GM15510 (cell line): ENCODE results near the gene MGAT5.

ENCODE experiments used
- POLR2A ChIP-seq: IDR thresholded peaks from 3 replicates; pipeline ENCODE4 v1.6.1; 2011; ENCODE audit warnings: borderline replicate concordance; ENCODE audit not compliant: insufficient read length; ENCODE audit errors: extremely low read depth

Gene MGAT5

DNA sequence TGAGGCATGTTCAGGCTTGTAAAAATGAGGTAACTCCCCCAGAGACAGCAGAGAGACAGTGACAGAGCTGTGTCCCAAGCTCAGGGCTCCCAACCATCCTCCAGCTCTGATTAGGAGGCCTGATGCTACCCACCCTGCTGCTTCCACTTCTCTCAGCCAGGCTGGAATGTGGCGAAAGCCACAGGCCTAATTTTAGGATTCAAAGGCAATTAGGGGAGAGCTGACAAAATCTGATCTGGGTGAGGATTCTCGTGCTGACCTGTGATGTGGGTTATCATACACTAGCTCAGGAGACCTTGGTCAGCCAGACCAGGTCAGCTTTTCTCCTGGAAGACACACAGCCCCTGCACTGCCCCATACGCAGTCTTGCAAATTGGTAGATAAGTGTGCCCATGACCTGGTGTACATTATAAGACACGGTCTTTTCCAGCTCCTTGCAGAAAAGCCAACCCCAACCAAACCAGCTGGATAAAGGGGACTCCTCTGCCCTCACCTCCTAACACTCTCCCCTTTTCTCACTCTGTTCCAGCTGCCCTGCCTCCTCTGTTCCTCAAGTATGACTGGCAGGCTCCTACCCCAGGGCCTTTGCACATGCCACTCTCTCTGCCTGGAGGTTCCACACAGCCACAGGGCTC is 225.9 kb downstream of the MGAT5 start:
- TF ChIP-seq POLR2A, result no peak

- no peak for TF ChIP-seq POLR2A
Observed at GRCh38 chr2:134482131-134482723, 228.4 kb downstream of the MGAT5 start.

DNA sequence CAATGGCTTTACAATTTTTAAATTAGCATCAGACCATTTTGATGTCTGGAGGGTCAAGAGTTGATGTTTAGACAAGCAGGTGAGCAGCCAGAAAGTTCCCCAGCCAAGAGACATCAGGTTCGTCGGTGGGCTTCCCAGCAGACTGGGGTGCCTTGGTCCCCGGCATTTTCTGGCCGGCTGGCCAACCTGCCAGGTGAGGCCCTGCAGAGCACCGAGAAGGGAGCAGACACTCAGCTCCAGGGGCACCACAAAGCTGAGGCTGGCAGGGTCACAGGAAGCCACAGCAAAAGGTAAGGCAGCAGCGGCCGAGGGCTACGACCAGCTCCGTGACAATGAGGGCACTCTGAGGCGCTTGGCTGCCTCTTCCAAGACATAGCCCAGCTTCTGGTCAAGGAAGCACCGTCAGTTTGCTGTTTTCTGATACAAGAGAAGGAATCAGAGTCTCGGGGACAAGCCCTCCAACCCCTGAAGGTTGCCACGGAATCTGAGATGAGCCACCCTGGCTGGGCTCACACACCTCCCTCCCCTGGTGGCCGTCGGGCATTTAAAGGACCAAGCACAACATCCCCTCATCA is 229.0 kb downstream of the MGAT5 start:
- no peak for TF ChIP-seq POLR2A

DNA sequence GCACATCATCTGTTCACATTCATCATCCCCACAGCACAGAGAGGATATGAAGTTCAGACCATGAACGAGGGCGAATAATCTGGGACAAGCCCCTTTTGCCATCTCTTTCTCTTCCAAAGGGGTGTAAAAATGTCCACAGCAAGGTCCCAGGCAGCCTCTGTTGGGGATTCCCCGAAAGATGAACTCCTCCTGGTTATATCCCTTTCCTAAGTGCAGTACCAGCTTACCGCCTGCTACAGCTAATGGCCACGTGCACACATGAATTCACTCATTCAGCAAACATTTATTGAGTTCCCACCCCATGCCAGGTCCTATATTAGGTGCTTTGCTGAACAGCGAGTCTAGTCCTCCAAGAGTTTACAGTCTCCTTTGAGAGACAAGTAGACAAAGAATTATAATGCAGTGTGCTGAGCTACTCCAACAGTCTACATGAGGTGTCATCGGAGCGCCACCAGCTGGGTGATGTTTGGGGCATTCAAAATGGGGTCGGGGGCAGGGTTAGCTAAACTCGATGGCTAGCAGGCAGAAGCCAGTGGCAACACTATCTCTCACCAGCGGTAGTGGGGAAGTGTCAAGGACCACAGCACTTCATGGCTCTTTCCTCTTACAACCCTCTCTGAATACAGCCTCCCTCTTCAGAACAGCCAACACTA is 236.0 kb downstream of the MGAT5 start:
- no peak for TF ChIP-seq POLR2A

DNA sequence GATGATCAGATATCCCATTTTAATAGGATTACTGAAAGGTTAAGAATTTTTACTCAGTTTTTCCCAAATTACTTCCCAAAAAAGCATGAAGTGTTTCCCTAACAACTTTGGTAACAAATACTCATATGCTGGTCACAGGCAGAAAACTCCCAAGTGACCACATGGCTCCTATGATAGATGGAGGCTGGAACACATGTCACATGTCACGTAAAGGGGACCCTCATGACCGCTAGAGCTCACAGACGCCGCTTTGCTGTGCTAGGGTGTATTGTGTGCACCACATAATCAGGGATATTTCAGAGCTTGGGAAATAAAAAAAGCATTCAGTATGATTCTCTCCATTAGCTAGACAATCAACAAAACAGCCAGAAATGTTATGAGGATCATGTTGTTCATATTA is 236.7 kb downstream of the MGAT5 start:
- no peak for TF ChIP-seq POLR2A

- TF ChIP-seq POLR2A, result no peak
Observed at GRCh38 chr2:134491022-134491421, 237.2 kb downstream of the MGAT5 start.

- no peak for TF ChIP-seq POLR2A
Observed at GRCh38 chr2:134491771-134492441, 238.0 kb downstream of the MGAT5 start.

- TF ChIP-seq POLR2A, result no peak
Observed at GRCh38 chr2:134493797-134494196, 239.9 kb downstream of the MGAT5 start.

DNA sequence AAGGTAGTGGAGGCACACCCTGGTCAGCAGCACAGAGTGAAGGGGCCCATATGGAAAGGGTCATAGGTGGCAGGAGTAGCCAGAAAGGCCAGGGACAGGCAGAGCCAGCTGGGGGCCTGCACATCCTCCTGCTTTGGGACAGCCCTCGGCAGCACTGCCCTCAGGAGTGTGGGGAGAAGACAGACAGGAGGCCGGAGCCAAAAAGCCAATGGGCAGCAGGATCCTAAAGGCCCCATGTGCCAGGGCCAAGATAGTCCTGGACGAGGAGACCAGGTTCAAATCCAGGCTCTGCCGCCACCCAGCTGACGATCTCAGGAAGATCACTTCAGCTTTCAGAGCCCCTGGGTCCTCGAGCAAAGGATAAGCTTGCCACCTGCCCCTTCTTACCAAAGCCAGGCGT is 244.8 kb downstream of the MGAT5 start:
- TF ChIP-seq POLR2A, result no peak

DNA sequence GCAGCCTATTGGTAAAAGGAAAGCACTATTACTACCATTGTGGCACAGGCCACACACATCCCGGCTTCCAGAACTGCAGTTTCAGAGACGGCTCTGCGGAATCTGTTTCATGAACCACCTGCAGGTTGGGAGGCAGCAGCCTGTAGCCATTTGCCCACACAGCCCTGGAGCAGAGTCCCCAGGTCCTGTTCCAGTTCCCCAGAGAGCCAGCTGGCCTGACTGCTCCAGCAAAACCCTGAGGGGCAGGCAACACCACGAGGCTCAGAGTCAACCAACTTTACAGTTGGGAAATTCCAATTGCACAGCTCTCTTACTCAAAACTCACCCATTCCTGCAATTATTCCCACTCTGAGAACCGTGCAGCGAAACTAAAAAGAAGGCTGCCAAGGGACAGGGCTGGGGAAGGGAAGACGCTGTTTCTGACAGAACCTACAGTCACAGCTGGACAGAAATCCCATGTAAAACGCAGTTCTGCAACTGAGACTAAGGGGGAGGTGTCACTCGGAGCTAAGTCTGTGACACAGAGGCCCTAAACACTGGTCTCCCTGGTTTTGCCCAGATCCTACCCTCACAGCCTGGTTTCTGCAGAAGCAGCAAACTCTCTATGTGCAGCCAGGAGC is 245.5 kb downstream of the MGAT5 start:
- TF ChIP-seq POLR2A, result no peak

GRCh38 chr2:134500211-134500935 is 246.5 kb downstream of the MGAT5 start:
- TF ChIP-seq POLR2A, result no peak

DNA sequence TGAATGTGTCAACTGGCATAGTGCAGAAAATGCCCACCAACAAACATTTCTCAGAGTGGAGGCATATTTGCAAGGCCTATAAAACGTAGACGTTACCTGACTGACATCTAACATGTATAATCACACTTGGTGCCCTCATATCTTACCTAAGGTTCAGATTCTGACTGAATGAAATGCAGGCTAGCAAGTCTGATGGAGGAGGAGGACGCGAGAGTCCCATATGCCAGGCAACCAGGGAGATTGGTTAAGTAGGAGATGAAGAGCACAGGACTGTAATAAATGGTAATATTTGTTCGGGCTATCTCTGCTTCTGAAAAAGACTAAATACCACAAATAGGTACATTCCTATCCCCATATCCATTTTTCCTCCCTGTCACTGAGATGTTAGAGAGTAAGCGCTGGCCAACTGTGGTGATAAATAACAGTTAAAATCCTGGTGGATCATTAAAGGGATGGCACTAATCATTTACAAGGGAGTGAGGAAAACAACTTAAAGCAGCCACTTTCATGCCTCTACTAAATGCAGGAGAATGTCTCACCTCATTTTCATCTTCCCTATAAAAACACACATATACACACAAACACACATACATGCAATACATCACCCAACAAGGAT is 247.7 kb downstream of the MGAT5 start:
- no peak for TF ChIP-seq POLR2A

DNA sequence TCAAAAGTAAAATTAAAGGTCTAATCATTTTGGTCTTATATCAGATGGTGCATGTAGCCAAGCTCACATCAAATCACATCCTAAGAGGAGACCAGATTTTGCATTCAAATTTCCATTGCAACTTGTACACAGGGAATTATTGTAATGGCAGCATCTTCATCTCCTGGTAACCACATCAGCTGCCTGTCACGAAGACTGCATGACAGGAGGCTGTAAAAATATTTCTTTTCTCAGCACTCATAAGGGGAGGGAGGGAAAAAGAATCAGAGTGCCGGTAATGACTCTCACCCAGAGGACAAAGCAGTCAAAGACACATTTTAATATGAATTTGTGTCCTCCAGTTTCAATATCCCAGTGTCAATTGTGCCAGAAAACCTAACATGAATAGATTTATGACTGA is 248.2 kb downstream of the MGAT5 start:
- no peak for TF ChIP-seq POLR2A
